ENCODE measurements around the gene CELA3A.
"Not testable (repeated sequence)": the region's sequence is repeated elsewhere in the genome, so short reads cannot be mapped to it uniquely, and the experiment has no call there.

Gene CELA3A, protein sequence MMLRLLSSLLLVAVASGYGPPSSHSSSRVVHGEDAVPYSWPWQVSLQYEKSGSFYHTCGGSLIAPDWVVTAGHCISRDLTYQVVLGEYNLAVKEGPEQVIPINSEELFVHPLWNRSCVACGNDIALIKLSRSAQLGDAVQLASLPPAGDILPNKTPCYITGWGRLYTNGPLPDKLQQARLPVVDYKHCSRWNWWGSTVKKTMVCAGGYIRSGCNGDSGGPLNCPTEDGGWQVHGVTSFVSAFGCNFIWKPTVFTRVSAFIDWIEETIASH

DNA sequence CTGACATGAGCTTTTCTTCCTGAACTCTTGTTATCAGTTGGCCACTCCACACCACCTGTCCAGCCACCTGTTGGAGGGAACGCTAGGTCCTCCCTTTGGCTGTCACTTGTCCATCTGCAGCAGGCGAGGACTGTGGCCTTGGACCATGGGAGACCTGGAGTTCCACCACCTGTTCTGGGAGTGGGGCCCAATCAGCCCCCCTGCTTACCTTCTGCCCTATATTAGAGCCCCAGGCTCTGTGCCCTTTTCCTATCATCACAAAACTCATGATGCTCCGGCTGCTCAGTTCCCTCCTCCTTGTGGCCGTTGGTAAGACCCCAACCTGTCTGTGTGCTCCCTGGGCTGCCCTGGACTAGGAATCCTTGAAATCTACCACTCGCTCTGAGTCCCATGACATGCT is at the start of gene CELA3A:
Gene CELA3A (plus strand): TSS at position 249 of the 400 bp plus-strand sequence. CDS start 18 bp downstream, at position 267.
- no peak for DNase-seq

GRCh38 chr1:21952786-21953520 is 48.5 kb upstream of the CELA3A start:
- DNase-seq, result no peak

- DNase-seq, result no peak
Measured at GRCh38 chr1:21955058-21955457, 46.4 kb upstream of the CELA3A start.

DNA sequence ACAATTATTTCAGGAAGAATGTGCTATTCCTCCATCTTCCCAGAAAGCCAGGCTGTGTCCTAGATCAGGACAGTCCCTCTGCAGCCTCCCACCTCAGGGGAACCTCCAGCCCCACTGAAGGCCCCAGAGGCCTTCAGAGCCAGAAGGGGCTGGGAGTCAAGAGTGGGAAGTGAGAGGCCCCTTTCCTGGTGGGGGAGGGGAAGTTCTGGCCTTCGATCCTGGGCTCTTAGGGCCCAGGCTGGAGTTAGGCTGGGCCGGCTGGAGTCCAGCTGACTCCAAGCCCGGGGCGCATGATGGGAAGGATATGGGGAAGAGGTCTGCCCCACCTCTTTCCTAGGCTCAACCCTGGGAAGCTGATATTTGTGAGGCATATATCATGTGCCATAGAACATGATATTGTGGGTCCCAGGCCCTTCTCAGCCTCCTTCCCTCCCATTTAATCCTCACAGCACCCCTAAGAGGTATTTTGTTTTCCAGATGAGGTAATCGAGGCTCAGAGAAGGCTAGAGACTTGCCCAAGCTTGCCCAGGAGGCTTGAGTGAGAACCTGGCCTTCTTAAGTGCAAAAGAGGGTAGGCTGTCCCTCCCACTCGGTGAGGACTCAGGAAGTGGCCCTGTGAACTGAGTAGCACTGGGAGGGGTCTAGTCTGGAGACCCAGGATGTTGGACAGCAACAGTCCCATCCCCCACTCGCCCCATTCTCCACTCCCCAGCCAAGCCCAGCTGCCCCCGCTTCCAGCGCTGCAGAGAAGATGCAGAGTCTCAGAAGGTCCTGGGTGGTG is 45.8 kb upstream of the CELA3A start:
- peak; percentile 13 for DNase-seq

DNA sequence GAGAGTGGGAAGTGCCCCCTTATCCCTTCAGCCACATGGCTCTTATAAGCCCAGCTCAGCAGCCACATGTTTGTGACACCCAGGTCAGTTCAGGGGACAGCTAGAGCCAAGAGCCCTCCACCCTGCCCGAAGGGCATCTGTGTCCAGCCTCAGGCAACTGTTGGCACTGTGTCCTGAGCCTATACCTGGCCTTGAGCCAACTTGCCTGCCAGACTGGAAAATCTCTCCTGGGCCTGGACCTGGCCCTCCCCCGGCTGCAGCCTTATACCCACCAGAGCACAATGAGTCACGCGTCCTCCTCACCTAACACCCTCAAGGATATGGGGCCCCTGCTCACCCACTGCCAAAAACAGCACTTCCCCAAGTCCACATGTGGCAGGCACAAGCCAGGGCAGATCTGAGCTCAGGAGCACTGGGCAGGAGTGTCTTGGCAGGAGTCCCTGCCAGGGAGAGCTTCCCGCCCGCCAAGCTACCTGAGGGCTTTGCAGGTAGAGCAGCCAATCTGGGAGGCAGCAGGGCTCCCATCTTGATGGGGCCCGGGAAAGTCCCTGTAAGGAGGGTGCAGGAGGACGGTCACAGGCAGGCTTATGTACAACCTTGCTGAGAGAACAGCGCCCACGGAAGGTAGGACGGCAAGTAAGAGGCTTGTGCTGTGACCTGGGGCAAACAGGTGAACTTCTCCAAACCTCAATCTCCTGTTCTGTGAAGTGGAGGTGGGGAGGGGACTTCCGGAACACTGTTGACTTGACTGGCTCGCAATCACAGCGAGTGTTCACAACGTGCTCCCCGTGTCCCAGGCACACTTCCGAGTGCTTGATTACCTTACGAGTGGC is 44.5 kb upstream of the CELA3A start:
- peak; percentile 74 for DNase-seq

DNA sequence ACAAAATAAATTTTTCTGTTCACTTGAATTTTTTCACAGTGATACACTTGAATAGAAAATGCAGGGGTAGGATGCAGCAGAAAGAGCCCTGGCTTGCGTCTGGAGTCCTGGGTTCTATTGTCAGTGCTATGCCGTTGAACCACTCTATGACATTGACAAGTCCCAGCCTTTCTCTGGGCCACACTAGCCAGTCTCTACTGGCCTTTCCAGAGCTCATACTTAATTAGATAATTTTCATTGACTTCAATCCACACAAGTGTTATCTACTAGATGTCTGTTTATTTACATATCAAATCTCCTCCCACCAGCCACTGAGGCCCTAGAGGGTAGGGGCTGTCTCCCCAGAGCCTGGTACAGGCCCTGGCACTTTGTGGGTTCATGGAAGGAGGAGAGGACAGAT is 40.1 kb upstream of the CELA3A start:
- DNase-seq, result no peak

- DNase-seq, result no peak
Measured at GRCh38 chr1:21961799-21962198, 39.7 kb upstream of the CELA3A start.

DNA sequence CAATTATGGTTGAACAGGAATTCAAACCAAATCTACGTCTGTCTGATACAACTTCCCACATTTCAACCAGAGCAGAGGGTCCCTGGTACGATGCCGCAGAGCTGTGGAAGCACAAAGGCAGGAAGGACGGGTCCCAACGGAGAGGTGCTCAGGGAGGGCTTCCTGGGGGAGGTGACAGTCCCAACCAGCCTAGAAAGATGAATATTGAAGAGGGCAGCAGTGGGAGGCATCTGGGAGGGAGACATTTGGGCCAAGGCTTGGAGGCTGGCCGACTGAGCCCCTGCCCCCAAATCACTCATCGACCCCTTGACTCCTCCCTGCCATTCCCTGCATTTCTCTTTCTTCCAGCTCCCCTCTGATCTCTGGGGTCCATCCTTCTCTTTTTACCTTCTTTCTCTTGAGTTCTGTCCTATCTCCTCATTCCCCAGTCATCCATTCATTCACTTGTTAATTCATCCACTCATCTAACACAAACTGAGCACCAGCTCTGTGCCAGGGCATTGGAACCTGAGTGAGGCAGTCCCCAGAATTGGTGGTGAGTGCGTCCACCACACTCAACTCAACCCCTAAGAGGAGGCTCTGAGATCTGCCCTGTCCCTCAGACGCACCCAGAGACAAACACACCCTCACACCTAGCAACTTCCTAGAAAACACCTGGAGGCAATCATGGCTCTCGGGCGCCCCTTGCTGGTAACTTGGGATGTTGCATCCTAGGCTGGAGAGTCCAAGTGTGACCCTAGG is 37.8 kb upstream of the CELA3A start:
- peak; percentile 85 for DNase-seq

- no peak for DNase-seq
Measured at GRCh38 chr1:21966247-21967000, 35.0 kb upstream of the CELA3A start.

DNA sequence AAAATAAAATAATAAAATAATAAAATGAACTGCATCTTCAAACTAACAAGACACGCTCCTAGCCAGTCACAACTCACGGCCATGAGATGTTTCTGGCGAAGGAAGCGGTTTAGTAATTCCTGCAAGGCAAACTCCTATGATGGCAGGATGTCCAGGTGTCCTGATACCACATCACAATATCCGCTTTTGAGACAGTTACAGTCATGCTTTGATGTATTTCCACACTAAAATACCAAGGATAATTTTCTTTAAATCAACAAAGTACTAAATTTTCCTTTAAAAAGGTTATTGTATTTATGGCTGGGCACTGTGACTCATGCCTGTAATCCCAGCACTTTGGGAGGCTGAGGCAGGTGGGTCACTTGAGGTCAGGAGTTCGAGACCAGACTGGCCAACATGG is 34.2 kb upstream of the CELA3A start:
- not testable (repeated sequence) for DNase-seq

GRCh38 chr1:21969066-21969465 is 32.4 kb upstream of the CELA3A start:
- DNase-seq, result not testable (repeated sequence)

DNA sequence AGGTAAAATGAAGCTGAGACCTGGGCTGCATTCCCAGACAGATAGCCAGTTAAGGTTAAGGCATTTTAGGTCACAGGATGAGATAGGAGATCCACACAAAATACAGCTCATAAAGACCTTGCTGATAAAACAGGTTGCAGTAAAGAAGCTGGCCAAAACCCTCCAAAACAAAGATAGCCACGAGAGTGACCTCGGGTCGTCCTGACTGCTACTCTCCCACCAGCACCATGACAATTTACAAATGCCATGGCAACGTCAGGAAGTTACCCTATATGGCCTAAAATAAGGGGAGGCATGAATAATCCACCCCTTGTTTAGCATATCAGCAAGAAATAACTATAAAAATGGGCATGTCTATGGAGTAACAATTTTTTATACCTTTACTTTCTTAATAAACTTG is 30.9 kb upstream of the CELA3A start:
- DNase-seq, result not testable (repeated sequence)

GRCh38 chr1:21972973-21973441 is 28.4 kb upstream of the CELA3A start:
- DNase-seq, result not testable (repeated sequence)

DNA sequence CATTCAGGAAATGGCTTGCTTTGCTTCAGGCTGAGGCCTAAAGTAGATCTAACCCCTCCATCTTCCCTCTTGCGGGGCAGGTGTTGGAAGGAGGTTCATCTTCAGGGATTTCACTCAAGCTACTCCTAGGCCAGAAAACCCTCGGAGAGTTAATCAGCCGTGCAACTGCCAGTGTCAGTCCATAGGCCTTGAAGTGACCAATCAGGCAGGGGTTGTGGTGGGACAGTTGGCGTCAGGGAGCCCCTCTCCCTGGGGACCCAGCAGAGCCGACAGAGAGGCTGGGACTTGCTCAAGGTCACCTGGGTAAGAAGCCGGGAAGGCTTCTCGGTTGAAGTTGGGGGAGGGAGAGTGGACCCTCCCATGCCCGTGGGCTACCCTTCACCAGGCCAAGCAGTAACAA is 27.5 kb upstream of the CELA3A start:
- not testable (repeated sequence) for DNase-seq

DNA sequence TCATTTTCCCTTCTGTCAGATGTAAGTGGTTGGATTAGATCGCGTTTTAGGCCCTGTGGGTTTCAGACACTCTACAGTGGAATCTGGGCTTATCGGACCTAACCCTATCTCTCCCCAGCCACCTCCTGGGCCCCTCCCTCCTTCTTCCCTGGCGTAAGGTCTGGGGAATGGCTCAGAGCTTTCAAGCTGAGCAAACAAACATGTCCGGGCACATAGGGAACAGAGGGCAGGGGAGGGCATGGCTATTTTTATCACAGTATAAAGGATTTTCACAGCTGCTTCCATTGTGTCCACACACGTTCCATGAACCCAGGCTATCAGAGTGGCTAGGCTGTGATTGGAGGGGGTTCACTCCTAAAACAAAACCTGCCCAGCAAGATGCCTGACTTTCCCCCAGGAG is 26.8 kb upstream of the CELA3A start:
- DNase-seq, result not testable (repeated sequence)

DNA sequence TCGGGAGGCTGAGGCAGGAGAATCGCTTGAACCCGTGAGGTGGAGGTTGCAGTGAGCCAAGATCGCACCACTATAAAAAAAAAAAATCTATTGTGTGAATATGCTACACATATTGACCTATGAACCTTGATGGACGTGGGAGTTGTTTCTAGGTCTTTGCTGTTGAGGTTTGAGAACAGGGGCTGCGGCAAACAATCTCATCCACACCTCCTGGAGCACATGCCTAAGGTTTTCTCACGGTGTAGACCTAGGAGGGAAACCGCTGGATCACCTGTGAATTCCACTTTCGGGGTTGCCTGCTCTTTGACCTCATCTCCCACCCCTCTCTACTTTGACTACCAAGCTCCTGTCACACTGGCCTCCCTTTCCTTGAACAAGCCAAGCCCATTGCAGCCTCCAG is 26.2 kb upstream of the CELA3A start:
- DNase-seq, result not testable (repeated sequence)

- DNase-seq, result not testable (repeated sequence)
Measured at GRCh38 chr1:21976703-21977239, 24.7 kb upstream of the CELA3A start, which contains the start of gene CELA3B. Gene CELA3B, plus strand, starts transcription at chr1:21977022. Its CDS starts 18 bp downstream, at chr1:21977040.

GRCh38 chr1:21978209-21978608 is 23.2 kb upstream of the CELA3A start:
- DNase-seq, result not testable (repeated sequence)

DNA sequence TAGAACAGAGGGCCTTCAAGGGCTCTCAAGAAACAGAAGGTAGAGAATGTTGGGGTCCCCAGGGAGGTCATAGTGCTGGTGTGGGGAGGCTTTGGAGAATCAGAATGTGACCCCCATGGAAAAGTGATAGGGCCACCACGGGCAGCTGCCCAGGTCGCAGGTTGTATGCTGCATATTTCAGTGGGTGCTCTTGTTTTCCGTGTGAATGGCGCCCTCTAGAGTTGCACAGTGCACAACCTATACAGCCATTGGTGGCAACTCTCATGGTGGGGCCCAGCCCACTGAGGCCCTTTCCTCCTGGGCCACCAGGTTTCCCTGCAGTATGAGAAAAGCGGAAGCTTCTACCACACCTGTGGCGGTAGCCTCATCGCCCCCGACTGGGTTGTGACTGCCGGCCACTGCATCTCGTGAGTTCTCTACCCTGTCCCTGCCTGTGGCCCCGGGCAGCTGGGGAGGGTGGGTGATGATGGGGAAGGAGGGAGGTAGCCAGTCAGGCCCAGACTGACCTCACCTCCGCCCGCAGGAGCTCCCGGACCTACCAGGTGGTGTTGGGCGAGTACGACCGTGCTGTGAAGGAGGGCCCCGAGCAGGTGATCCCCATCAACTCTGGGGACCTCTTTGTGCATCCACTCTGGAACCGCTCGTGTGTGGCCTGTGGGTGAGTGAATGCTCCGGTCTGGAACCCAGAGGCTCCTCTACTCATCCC is 20.8 kb upstream of the CELA3A start:
- DNase-seq, result not testable (repeated sequence)

DNA sequence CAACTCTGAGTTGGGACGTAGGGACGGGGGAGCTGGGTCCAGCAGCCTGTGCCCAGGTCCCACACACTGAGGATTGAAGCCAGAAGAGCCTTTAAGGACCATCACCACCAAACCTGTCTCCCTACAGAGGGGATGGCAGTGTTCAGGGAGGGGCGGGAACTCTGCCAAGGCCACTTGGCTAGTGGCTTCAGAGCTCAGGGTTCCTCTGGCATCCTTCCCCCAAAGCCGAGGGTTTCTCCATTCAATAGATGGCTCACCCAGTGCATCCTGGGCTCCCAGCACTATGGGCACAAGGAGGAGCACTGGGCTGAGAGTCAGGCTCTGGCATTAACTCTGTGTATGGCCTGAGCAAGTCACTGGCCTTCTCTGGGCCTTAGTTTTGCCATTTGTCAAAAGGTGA is 20.2 kb upstream of the CELA3A start:
- not testable (repeated sequence) for DNase-seq
